H1 (cell line): Measurements from ENCODE around the gene FIP1L1. TPM values are rescaled to one million over a fixed set of nuclear protein-coding genes. Genes with fewer than 3 reads are reported as not detected.

Experiments used
- CTCF ChIA-PET: fragments of 300-600 bp; sonication (Branson Sonifier 250); formaldehyde crosslinking; loops from one replicate; lab custom pipeline; 2021; ENCODE audit not compliant: partially characterized antibody; lab: Charles Lee
- POLR2A ChIA-PET: fragments of 300-600 bp; sonication (Branson Sonifier 250); formaldehyde crosslinking; loops from one replicate; lab custom pipeline; 2021; ENCODE audit warnings: inconsistent platforms; ENCODE audit not compliant: partially characterized antibody; lab: Charles Lee
- DNase-seq, 2 experiments: peaks; one replicate each; pipeline versions ENCODE4 v3.0.0 to v3.0.0-alpha.2; 2010 to 2022; ENCODE audit warnings: low spot score in 2 of 2, low read depth in 1 of 2, mixed read lengths in 1 of 2
- FAIRE-seq: peaks from 2 replicates; lab custom pipeline; 2011; peaks lifted over from hg19 to GRCh38; lab: Jason Lieb, UNC
- H2AFZ ChIP-seq: 2 replicates; pipeline ENCODE4 v1.8.1; 2012; ENCODE audit warnings: low read length, inconsistent platforms
- H2AK5ac ChIP-seq: 2 replicates; pipeline ENCODE4 v1.6.1; 2013; ENCODE audit warnings: low read depth, low read length
- H2BK120ac ChIP-seq: replicated peaks from 2 replicates; pipeline ENCODE3; 2013; ENCODE audit warnings: low read depth, low read length, inconsistent platforms
- H2BK12ac ChIP-seq: 2 replicates; pipeline ENCODE4 v1.6.1; 2013; ENCODE audit warnings: low read depth, low read length
- H2BK15ac ChIP-seq: 2 replicates; pipeline ENCODE4 v1.6.1; 2013; ENCODE audit warnings: low read length
- H2BK20ac ChIP-seq: 2 replicates; pipeline ENCODE4 v1.6.1; 2013; ENCODE audit warnings: low read length
- H2BK5ac ChIP-seq: 2 replicates; pipeline ENCODE4 v1.6.1; 2013; ENCODE audit warnings: low read depth, low read length
- H3K14ac ChIP-seq: 2 replicates; pipeline ENCODE4 v1.6.1; 2013; ENCODE audit warnings: inconsistent platforms; ENCODE audit not compliant: insufficient read length
- H3K18ac ChIP-seq: 2 replicates; pipeline ENCODE4 v1.6.1; 2013; ENCODE audit warnings: low read length; ENCODE audit errors: extremely low read depth
- H3K23ac ChIP-seq: 2 replicates; pipeline ENCODE4 v1.6.1; 2013; ENCODE audit warnings: inconsistent platforms; ENCODE audit not compliant: insufficient read length
- H3K23me2 ChIP-seq: 2 replicates; pipeline ENCODE4 v1.6.1; 2013; ENCODE audit warnings: low read depth, low read length
- H3K27ac ChIP-seq: 2 replicates; pipeline ENCODE4 v1.6.1; 2011; ENCODE audit warnings: low read depth, low read length, inconsistent platforms
- H3K27me3 ChIP-seq, 4 experiments: replicated peaks in 1 of 4; 1 replicate in 1 of 4; 2 replicates in 3 of 4; pipeline versions ENCODE4 v1.6.1 to v1.8.1; 2011 to 2013; ENCODE audit warnings: low read length in 3 of 4, mild to moderate bottlenecking in 3 of 4, inconsistent platforms in 2 of 4, mixed read lengths in 2 of 4, moderate library complexity in 1 of 4; ENCODE audit not compliant: control insufficient read depth in 3 of 4, insufficient read depth in 3 of 4; ENCODE audit errors: extremely low read depth in 1 of 4
- H3K36me3 ChIP-seq, 4 experiments: 2 replicates each; pipeline versions ENCODE4 v1.6.1 to v1.8.1; 2011 to 2013; ENCODE audit warnings: mild to moderate bottlenecking in 4 of 4, low read length in 3 of 4, moderate library complexity in 2 of 4, control low read depth in 1 of 4, inconsistent platforms in 1 of 4; ENCODE audit not compliant: insufficient read depth in 4 of 4, control insufficient read depth in 2 of 4
- H3K4ac ChIP-seq: replicated peaks from 2 replicates; pipeline ENCODE3; 2013; ENCODE audit warnings: low read length, low read depth, mixed read lengths, inconsistent platforms; ENCODE audit not compliant: insufficient read length
- H3K4me1 ChIP-seq, 4 experiments: replicated peaks in 1 of 4; 1 replicate in 1 of 4; 2 replicates in 3 of 4; pipeline versions ENCODE4 v1.6.1 to v1.8.1; 2011 to 2013; ENCODE audit warnings: low read length in 3 of 4, inconsistent platforms in 2 of 4, mixed read lengths in 1 of 4; ENCODE audit not compliant: insufficient read depth in 4 of 4, control insufficient read depth in 3 of 4
- H3K4me2 ChIP-seq, 2 experiments: 2 replicates each; pipeline versions ENCODE4 v1.6.1 to v1.8.1; 2011 to 2013; ENCODE audit warnings: low read depth in 2 of 2, low read length in 2 of 2, control low read depth in 1 of 2, inconsistent platforms in 1 of 2, mild to moderate bottlenecking in 1 of 2; ENCODE audit not compliant: insufficient read depth in 1 of 2
- H3K4me3 ChIP-seq, 4 experiments: fragments of 200-600, 300-600 bp in 1 of 4; sonication (generic), shearing (Covaris generic), sonication (Bioruptor Twin) in 1 of 4; 2 replicates each; pipeline versions ENCODE4 v1.5.1 to v1.8.1; 2011 to 2016; ENCODE audit warnings: low read length in 4 of 4, low read depth in 3 of 4, control low read depth in 2 of 4, inconsistent platforms in 2 of 4, mild to moderate bottlenecking in 2 of 4, mixed read lengths in 1 of 4, moderate library complexity in 1 of 4; ENCODE audit not compliant: insufficient read depth in 2 of 4; ENCODE audit errors: extremely low read depth in 1 of 4
- H3K56ac ChIP-seq: replicated peaks from 2 replicates; pipeline ENCODE3; 2013; ENCODE audit warnings: low read depth, mild to moderate bottlenecking, mixed read lengths, low read length, inconsistent platforms; ENCODE audit not compliant: insufficient read length
- H3K79me1 ChIP-seq: 2 replicates; pipeline ENCODE4 v1.6.1; 2013; ENCODE audit warnings: low read depth, low read length, control low read depth
- H3K79me2 ChIP-seq, 2 experiments: 2 replicates each; pipeline versions ENCODE4 v1.6.1 to v1.8.1; 2012 to 2013; ENCODE audit warnings: low read length in 2 of 2, mild to moderate bottlenecking in 2 of 2, inconsistent platforms in 1 of 2; ENCODE audit not compliant: insufficient read depth in 2 of 2, control insufficient read depth in 1 of 2
- H3K9ac ChIP-seq, 4 experiments: replicated peaks in 1 of 4; 1 replicate in 1 of 4; 2 replicates in 3 of 4; pipeline versions ENCODE4 v1.6.1 to v1.8.1; 2011 to 2013; ENCODE audit warnings: low read depth in 3 of 4, low read length in 3 of 4, control low read depth in 2 of 4, mild to moderate bottlenecking in 2 of 4, moderate library complexity in 2 of 4, inconsistent platforms in 1 of 4; ENCODE audit errors: extremely low read depth in 1 of 4
- H3K9me3 ChIP-seq, 2 experiments: 2 replicates each; pipeline versions ENCODE4 v1.6.1 to v1.8.1; 2012 to 2013; ENCODE audit warnings: mild to moderate bottlenecking in 2 of 2, moderate library complexity in 2 of 2, control low read depth in 1 of 2, inconsistent platforms in 1 of 2, low read depth in 1 of 2, low read length in 1 of 2, mixed read lengths in 1 of 2; ENCODE audit not compliant: insufficient read depth in 2 of 2
- H4K20me1 ChIP-seq, 2 experiments: replicated peaks in 1 of 2; 2 replicates each; pipeline versions ENCODE3 to v1.8.1; 2011 to 2013; ENCODE audit warnings: inconsistent platforms in 2 of 2, low read length in 2 of 2, mild to moderate bottlenecking in 1 of 2; ENCODE audit not compliant: insufficient read depth in 2 of 2, control insufficient read depth in 1 of 2
- H4K5ac ChIP-seq: 2 replicates; pipeline ENCODE4 v1.6.1; 2013; ENCODE audit warnings: low read length, low read depth, mixed read lengths, inconsistent platforms; ENCODE audit not compliant: insufficient read length
- H4K8ac ChIP-seq: 2 replicates; pipeline ENCODE4 v1.8.0; 2013; ENCODE audit warnings: mild to moderate bottlenecking, moderate library complexity, low read length, inconsistent platforms; ENCODE audit not compliant: insufficient read depth; ENCODE audit errors: extremely low read depth
- H4K91ac ChIP-seq: replicated peaks from 2 replicates; pipeline ENCODE3; 2013; ENCODE audit warnings: low read length, mixed read lengths, inconsistent platforms; ENCODE audit not compliant: insufficient read length
- BRCA1 ChIP-seq: IDR thresholded peaks from 2 replicates; pipeline ENCODE4 v1.6.1; 2012; ENCODE audit warnings: low read depth, low read length, improper control_type of control experiment
- CREB1 ChIP-seq: IDR thresholded peaks from 2 replicates; pipeline ENCODE4 v1.6.1; 2012; ENCODE audit warnings: inconsistent platforms
- E2F6 ChIP-seq: IDR thresholded peaks from 2 replicates; pipeline ENCODE4 v1.6.1; 2012; ENCODE audit warnings: inconsistent platforms
- GABPA ChIP-seq: IDR thresholded peaks from 2 replicates; pipeline ENCODE4 v1.6.1; 2011; ENCODE audit warnings: mild to moderate bottlenecking, low read length, moderate library complexity, borderline replicate concordance; ENCODE audit not compliant: insufficient read depth
- JUN ChIP-seq: IDR thresholded peaks from 2 replicates; pipeline ENCODE4 v1.6.1; 2011; ENCODE audit warnings: low read depth, mild to moderate bottlenecking, improper control_type of control experiment, low read length
- JUND ChIP-seq: IDR thresholded peaks from 2 replicates; pipeline ENCODE4 v1.6.1; 2011; ENCODE audit warnings: mild to moderate bottlenecking, improper control_type of control experiment, low read length
- KDM5A ChIP-seq: fragments of 200-600 bp; IDR thresholded peaks from 2 replicates; pipeline ENCODE4 v1.7.1; 2012; ENCODE audit warnings: mild to moderate bottlenecking, low read length, inconsistent platforms, mixed read lengths
- MAFK ChIP-seq: IDR thresholded peaks from 2 replicates; pipeline ENCODE4 v1.6.1; 2012; ENCODE audit warnings: low read depth, mild to moderate bottlenecking, improper control_type of control experiment, low read length
- RBBP5 ChIP-seq: IDR thresholded peaks from 2 replicates; pipeline ENCODE4 v1.7.1; 2012; ENCODE audit warnings: low read depth, mild to moderate bottlenecking, inconsistent platforms, low read length, moderate library complexity, borderline replicate concordance
- SIRT6 ChIP-seq: IDR thresholded peaks from one replicate; pipeline ENCODE4 v1.7.1; 2012; ENCODE audit warnings: low read length, inconsistent platforms
- SP2 ChIP-seq: IDR thresholded peaks from 2 replicates; pipeline ENCODE4 v1.6.1; 2012; ENCODE audit warnings: mild to moderate bottlenecking, low read length, inconsistent platforms
- SP4 ChIP-seq: IDR thresholded peaks from 2 replicates; pipeline ENCODE4 v1.6.1; 2012; ENCODE audit warnings: low read length, inconsistent platforms
- TAF1 ChIP-seq: IDR thresholded peaks from 2 replicates; pipeline ENCODE4 v1.6.1; 2011; ENCODE audit warnings: mild to moderate bottlenecking, low read depth, low read length
- TAF7 ChIP-seq: optimal IDR thresholded peaks from 2 replicates; pipeline ENCODE3; 2011; ENCODE audit warnings: low read depth, mild to moderate bottlenecking, inconsistent platforms, low read length, moderate library complexity, borderline replicate concordance
- TBP ChIP-seq: IDR thresholded peaks from 2 replicates; pipeline ENCODE4 v1.6.1; 2011; ENCODE audit warnings: low read depth, low read length, improper control_type of control experiment
- TEAD4 ChIP-seq: IDR thresholded peaks from 2 replicates; pipeline ENCODE4 v1.6.1; 2012; ENCODE audit warnings: low read depth, low read length, inconsistent platforms, mixed read lengths
- WGBS, 2 experiments: shearing (Covaris generic) in 1 of 2; methylation state at CpG; one replicate each; pipeline versions ENCODE4 v1.1.6 to v1.1.7; 2013 to 2015; ENCODE audit warnings: low lambda C conversion rate in 2 of 2, mixed read lengths in 2 of 2, inconsistent platforms in 1 of 2, low coverage in 1 of 2, missing lambda C conversion rate in 1 of 2; ENCODE audit not compliant: insufficient replicate concordance in 2 of 2, insufficient coverage in 1 of 2, insufficient read length in 1 of 2; ENCODE audit errors: extremely low coverage in 1 of 2, missing lambda C conversion rate in 1 of 2; 5-methylcytosine and 5-hydroxymethylcytosine counted together
- polyA plus RNA-seq, 7 experiments: library from polyadenylated mRNA; depleted of rRNA in 3 of 7; stranded (reverse) in 5 of 7; unstranded in 2 of 7; fragments of >200 nt in 5 of 7; fragments of 200-250 nt in 2 of 7; gene quantifications; 1 replicate in 5 of 7; 2 replicates in 1 of 7; 4 replicates in 1 of 7; pipeline versions ENCODE4 v1.2.1 to v1.2.3, GENCODE V29; 2011 to 2013; ENCODE audit warnings: missing spikeins in 2 of 7, mixed read lengths in 2 of 7
- total RNA-seq: library from RNA; stranded (reverse); fragmentation: NEBNext Ultra II Directional; extraction: Animal tissue kit (Norgen Biotek cat#: 25700); gene quantifications from 2 replicates; pipeline ENCODE4 v1.2.1, GENCODE V29; 2021

Gene FIP1L1
- total and polyA plus RNA-seq, 2 of the 8 experiments (the other 6 are each of a cell fraction or from before 2014, with no cell fraction given): 19.5 to 53.7 TPM

GRCh38 chr4:53501561-53501960 is 124.1 kb downstream of the FIP1L1 start:
- Histone ChIP-seq H3K18ac (no peak overlapping the region), H3K36me3 (no peaks in the 10 kb centered on the region), H3K27ac (no peak overlapping the region), H4K20me1 (peaks cover 0 to 2% of the 10 kb centered on the region in 2 experiments), H3K79me2 (no peaks in the 10 kb centered on the region), H3K23me2 (no peaks in the 10 kb centered on the region), H3K4me3 (no peak overlapping the region), H3K79me1 (no peaks in the 10 kb centered on the region), H2BK5ac (no peak overlapping the region), H3K4ac (no peak overlapping the region), H2AK5ac (no peak overlapping the region), H2BK12ac (no peak overlapping the region), H3K23ac (no peak overlapping the region), H4K91ac (no peak overlapping the region), H3K9me3 (no peaks in the 10 kb centered on the region), H3K14ac (no peak overlapping the region), H3K9ac (no peak overlapping the region), H2BK15ac (no peak overlapping the region), H4K8ac (no peak overlapping the region), H3K56ac (no peak overlapping the region), H2AFZ (no peak overlapping the region), H3K4me1 (peaks cover 0 to 7% (median 3%) of the 10 kb centered on the region in 4 experiments; a peak in 5 of 7 replicates), H3K4me2 (no peak overlapping the region), H2BK120ac (no peak overlapping the region), H2BK20ac (no peak overlapping the region), H4K5ac (no peak overlapping the region), H3K27me3 (no peaks in the 10 kb centered on the region)
- WGBS, 2 experiments: 95% methylated on average over 4 of the region's 4 CpGs; no CpG with 5 or more reads in 1 of the 2 experiments
- DNase-seq (no peak), FAIRE-seq (no peak)
- POLR2A ChIA-PET: no interaction called here
- CTCF ChIA-PET: interaction anchor here (1.0 to 7.5 kb wide), 7 partner anchors 10 to 486 kb away, joined by 3 to 54 read pairs (median 3); no protein-coding TSS in a partner anchor
- TF ChIP-seq RBBP5: no peak
- TF ChIP-seq SP4: no peak
- no peak for TF ChIP-seq TAF1
- no peak for TF ChIP-seq JUND
- TF ChIP-seq JUN: no peak
- TF ChIP-seq CREB1: no peak
- TF ChIP-seq BRCA1: no peak
- TF ChIP-seq KDM5A: no peak
- TF ChIP-seq E2F6: no peak
- no peak for TF ChIP-seq TAF7
- TF ChIP-seq MAFK: no peak
- TF ChIP-seq TBP: no peak
- TF ChIP-seq TEAD4: no peak
- TF ChIP-seq SIRT6: no peak
- no peak for TF ChIP-seq SP2
- no peak for TF ChIP-seq GABPA
